Chondrocyte (in vitro differentiated cells): ENCODE results near the gene ATP6V1G2. TPM values are rescaled to one million over a fixed set of nuclear protein-coding genes. Genes with fewer than 3 reads are reported as not detected.

Experiments used
- DNase-seq: peaks from one replicate; pipeline ENCODE4 v3.0.0; 2021; ENCODE audit warnings: mixed read lengths, low spot score
- H3K27ac Mint-ChIP-seq: one replicate; pipeline ENCODE4 v1.8.0; 2021; ENCODE audit warnings: mild to moderate bottlenecking, moderate library complexity, mixed read lengths; ENCODE audit not compliant: unreplicated experiment
- H3K27me3 Mint-ChIP-seq: 2 replicates; pipeline ENCODE4 v1.8.0; 2021; ENCODE audit warnings: low read depth, mixed read lengths
- H3K36me3 Mint-ChIP-seq: 2 replicates; pipeline ENCODE4 v1.8.0; 2021; ENCODE audit warnings: low read depth, mixed read lengths
- H3K4me1 Mint-ChIP-seq: 2 replicates; pipeline ENCODE4 v1.8.0; 2021; ENCODE audit warnings: low read depth, mild to moderate bottlenecking, mixed read lengths
- H3K4me3 Mint-ChIP-seq: one replicate; pipeline ENCODE4 v1.8.0; 2021; ENCODE audit warnings: mild to moderate bottlenecking, moderate library complexity, mixed read lengths; ENCODE audit not compliant: unreplicated experiment
- H3K9me3 Mint-ChIP-seq: 2 replicates; pipeline ENCODE4 v1.8.0; 2021; ENCODE audit warnings: low read depth, mixed read lengths
- total RNA-seq: library from RNA; stranded (reverse); gene quantifications from 3 replicates; pipeline ENCODE4 v1.2.1, GENCODE V29; 2021
- TF ChIP-seq, protein P1 (sequence below): fragments of 200-600 bp; sonication (generic); IDR thresholded peaks from 2 replicates; pipeline ENCODE4 v1.5.0; 2021; ENCODE audit warnings: antibody characterized with exemption, mild to moderate bottlenecking, moderate library complexity

Gene ATP6V1G2
- total RNA-seq, 1 donor from 2014 or later: 3.0 TPM

GRCh38 chr6:31577579-31577966 lies 31.2 kb upstream of the ATP6V1G2 start:
- no peaks in the 10 kb centered on the region for H3K9me3 Mint-ChIP-seq
- DNase-seq: no peak
- TF ChIP-seq, protein P1, sequence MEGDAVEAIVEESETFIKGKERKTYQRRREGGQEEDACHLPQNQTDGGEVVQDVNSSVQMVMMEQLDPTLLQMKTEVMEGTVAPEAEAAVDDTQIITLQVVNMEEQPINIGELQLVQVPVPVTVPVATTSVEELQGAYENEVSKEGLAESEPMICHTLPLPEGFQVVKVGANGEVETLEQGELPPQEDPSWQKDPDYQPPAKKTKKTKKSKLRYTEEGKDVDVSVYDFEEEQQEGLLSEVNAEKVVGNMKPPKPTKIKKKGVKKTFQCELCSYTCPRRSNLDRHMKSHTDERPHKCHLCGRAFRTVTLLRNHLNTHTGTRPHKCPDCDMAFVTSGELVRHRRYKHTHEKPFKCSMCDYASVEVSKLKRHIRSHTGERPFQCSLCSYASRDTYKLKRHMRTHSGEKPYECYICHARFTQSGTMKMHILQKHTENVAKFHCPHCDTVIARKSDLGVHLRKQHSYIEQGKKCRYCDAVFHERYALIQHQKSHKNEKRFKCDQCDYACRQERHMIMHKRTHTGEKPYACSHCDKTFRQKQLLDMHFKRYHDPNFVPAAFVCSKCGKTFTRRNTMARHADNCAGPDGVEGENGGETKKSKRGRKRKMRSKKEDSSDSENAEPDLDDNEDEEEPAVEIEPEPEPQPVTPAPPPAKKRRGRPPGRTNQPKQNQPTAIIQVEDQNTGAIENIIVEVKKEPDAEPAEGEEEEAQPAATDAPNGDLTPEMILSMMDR: no peak
- H3K27ac Mint-ChIP-seq: no peak overlapping the region
- no peaks in the 10 kb centered on the region for H3K27me3 Mint-ChIP-seq
- H3K36me3 Mint-ChIP-seq: no peaks in the 10 kb centered on the region
- no peak overlapping the region for H3K4me3 Mint-ChIP-seq
- H3K4me1 Mint-ChIP-seq: peaks cover 16% of the 10 kb centered on the region

DNA sequence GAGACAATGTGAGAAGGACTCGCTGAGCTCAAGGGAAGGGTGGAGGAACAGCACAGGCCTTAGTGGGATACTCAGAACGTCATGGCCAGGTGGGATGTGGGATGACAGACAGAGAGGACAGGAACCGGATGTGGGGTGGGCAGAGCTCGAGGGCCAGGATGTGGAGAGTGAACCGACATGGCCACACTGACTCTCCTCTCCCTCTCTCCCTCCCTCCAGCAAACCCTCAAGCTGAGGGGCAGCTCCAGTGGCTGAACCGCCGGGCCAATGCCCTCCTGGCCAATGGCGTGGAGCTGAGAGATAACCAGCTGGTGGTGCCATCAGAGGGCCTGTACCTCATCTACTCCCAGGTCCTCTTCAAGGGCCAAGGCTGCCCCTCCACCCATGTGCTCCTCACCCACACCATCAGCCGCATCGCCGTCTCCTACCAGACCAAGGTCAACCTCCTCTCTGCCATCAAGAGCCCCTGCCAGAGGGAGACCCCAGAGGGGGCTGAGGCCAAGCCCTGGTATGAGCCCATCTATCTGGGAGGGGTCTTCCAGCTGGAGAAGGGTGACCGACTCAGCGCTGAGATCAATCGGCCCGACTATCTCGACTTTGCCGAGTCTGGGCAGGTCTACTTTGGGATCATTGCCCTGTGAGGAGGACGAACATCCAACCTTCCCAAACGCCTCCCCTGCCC lies 30.6 kb upstream of the ATP6V1G2 start:
- Mint-ChIP-seq H3K4me1 (peaks cover 16% of the 10 kb centered on the region), H3K27me3 (no peaks in the 10 kb centered on the region), H3K27ac (no peak overlapping the region), H3K36me3 (no peaks in the 10 kb centered on the region), H3K9me3 (no peaks in the 10 kb centered on the region), H3K4me3 (no peak overlapping the region)
- TF ChIP-seq, protein P1: no peak
- DNase-seq: no peak

DNA sequence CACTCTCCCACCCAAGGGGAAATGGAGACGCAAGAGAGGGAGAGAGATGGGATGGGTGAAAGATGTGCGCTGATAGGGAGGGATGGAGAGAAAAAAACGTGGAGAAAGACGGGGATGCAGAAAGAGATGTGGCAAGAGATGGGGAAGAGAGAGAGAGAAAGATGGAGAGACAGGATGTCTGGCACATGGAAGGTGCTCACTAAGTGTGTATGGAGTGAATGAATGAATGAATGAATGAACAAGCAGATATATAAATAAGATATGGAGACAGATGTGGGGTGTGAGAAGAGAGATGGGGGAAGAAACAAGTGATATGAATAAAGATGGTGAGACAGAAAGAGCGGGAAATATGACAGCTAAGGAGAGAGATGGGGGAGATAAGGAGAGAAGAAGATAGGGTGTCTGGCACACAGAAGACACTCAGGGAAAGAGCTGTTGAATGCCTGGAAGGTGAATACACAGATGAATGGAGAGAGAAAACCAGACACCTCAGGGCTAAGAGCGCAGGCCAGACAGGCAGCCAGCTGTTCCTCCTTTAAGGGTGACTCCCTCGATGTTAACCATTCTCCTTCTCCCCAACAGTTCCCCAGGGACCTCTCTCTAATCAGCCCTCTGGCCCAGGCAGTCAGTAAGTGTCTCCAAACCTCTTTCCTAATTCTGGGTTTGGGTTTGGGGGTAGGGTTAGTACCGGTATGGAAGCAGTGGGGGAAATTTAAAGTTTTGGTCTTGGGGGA lies 29.7 kb upstream of the ATP6V1G2 start:
- no peak overlapping the region for H3K4me3 Mint-ChIP-seq
- peak overlapping the region; percentile 3 for H3K27ac Mint-ChIP-seq
- H3K27me3 Mint-ChIP-seq: no peaks in the 10 kb centered on the region
- no peaks in the 10 kb centered on the region for H3K36me3 Mint-ChIP-seq
- DNase-seq: no peak
- peaks cover 8% of the 10 kb centered on the region for H3K4me1 Mint-ChIP-seq
- H3K9me3 Mint-ChIP-seq: no peaks in the 10 kb centered on the region
- TF ChIP-seq, protein P1: no peak

- Mint-ChIP-seq H3K4me1 (peaks cover 3% of the 10 kb centered on the region), H3K9me3 (no peaks in the 10 kb centered on the region), H3K27ac (peak within 1 kb of the TSS; percentile 3), H3K4me3 (no peak within 1 kb of the TSS), H3K27me3 (no peaks in the 10 kb centered on the region), H3K36me3 (no peaks in the 10 kb centered on the region)
- TF ChIP-seq, protein P1: no peak
- no peak for DNase-seq
These were observed 29.0 kb upstream of the ATP6V1G2 start, which contains the start of gene TNF for GRCh38 chr6:31575335-31575901. TSS of gene TNF (plus strand) at chr6:31575565. CDS start at chr6:31575742, 177 bp downstream.
